K562 (cell line): Measurements from ENCODE around the gene TBX10. TPM values are rescaled to one million over a fixed set of nuclear protein-coding genes. Genes with fewer than 3 reads are reported as not detected.

Experiments
- ADNP ChIP-seq: fragments of 200-800 bp; sonication (Bioruptor generic); IDR thresholded peaks from 2 replicates; pipeline ENCODE4 v1.6.1; 2016; ENCODE audit warnings: missing genetic modification characterization, missing compliant biosample characterization
- CHD7 ChIP-seq: fragments of 200-600 bp; sonication (generic); IDR thresholded peaks from one replicate; pipeline ENCODE4 v1.6.1; 2012; ENCODE audit warnings: mild to moderate bottlenecking, low read depth, low read length, inconsistent platforms
- HMGXB4 ChIP-seq: sonication (generic); formaldehyde crosslinking; IDR thresholded peaks from 2 replicates; pipeline ENCODE4 v1.8.1; 2023; ENCODE audit warnings: mild to moderate bottlenecking, missing genetic modification reagents
- NFIX ChIP-seq: fragments of 250-450 bp; sonication (Bioruptor Pico); IDR thresholded peaks from 2 replicates; pipeline ENCODE4 v1.4.0; 2020; ENCODE audit warnings: low read depth, mild to moderate bottlenecking, moderate library complexity
- SMAD2 ChIP-seq: fragments of 150-350 bp; IDR thresholded peaks from 2 replicates; pipeline ENCODE4 v1.6.1; 2014; ENCODE audit warnings: low read depth, mild to moderate bottlenecking, low read length
- SMAD3 ChIP-seq: fragments of 450-650 bp; formaldehyde crosslinking; conservative IDR thresholded peaks from 2 replicates; pipeline ENCODE4 v1.4.0; 2020; ENCODE audit warnings: mild to moderate bottlenecking
- STAT5A ChIP-seq: IDR thresholded peaks from 2 replicates; pipeline ENCODE4 v1.6.1; 2012; ENCODE audit warnings: low read length, inconsistent platforms, borderline replicate concordance
- TAF1 ChIP-seq: IDR thresholded peaks from 2 replicates; pipeline ENCODE4 v1.6.1; 2011; ENCODE audit warnings: mild to moderate bottlenecking, low read length, moderate library complexity; ENCODE audit not compliant: insufficient read depth, control insufficient read depth, severe bottlenecking; ENCODE audit errors: extremely low read depth
- TEAD2 ChIP-seq: fragments of 450-650 bp; IDR thresholded peaks from 2 replicates; pipeline ENCODE4 v1.6.1; 2016; ENCODE audit warnings: missing genetic modification characterization, control low read depth, missing compliant biosample characterization
- THRB ChIP-seq: fragments of 450-650 bp; formaldehyde crosslinking; conservative IDR thresholded peaks from 2 replicates; pipeline ENCODE4 v1.4.0; 2022; ENCODE audit warnings: mild to moderate bottlenecking, missing genetic modification characterization
- ZNF184 ChIP-seq: sonication (generic); formaldehyde crosslinking; IDR thresholded peaks from 2 replicates; pipeline ENCODE4 v1.5.0; 2020; ENCODE audit warnings: missing genetic modification reagents
- ZNF511 ChIP-seq: sonication (generic); formaldehyde crosslinking; IDR thresholded peaks from 2 replicates; pipeline ENCODE4 v1.8.0; 2022; ENCODE audit warnings: mild to moderate bottlenecking, missing genetic modification reagents
- polyA plus RNA-seq, 8 experiments: library from polyadenylated mRNA; depleted of rRNA in 4 of 8; stranded (reverse) in 5 of 8; unstranded in 3 of 8; fragments of >200 nt; fragmentation: Nextera tagmentation in 2 of 8; fragmentation: Illumina TruSeq in 1 of 8; extraction: Ambion mirVana in 2 of 8; extraction: Trizol in 1 of 8; gene quantifications; 2 replicates each; pipeline versions ENCODE4 v1.2.1 to v1.2.3, GENCODE V29; 2011 to 2014; ENCODE audit warnings: inconsistent platforms in 1 of 8, missing spikeins in 1 of 8
- total RNA-seq, 7 experiments: library from RNA; depleted of rRNA in 6 of 7; stranded (reverse); fragments of >200 nt in 6 of 7; fragmentation: Illumina TruSeq in 2 of 7; extraction: Trizol in 2 of 7; gene quantifications; 2 replicates each; pipeline versions ENCODE4 v1.2.1 to v1.2.3, GENCODE V29; 2011 to 2021; ENCODE audit warnings: low replicate concordance in 1 of 7

The TBX10 gene
- total and polyA plus RNA-seq, 9 of the 15 experiments (the other 6 are each of a cell fraction or from before 2014, with no cell fraction given) = not detected

GRCh38 chr11:67605231-67606011 is 34.1 kb downstream of the TBX10 start (continued):
- TF ChIP-seq THRB (CRISPR knock-in tag) (no peak), TEAD2 (tag) (no peak), ADNP (no peak), SMAD2 (no peak), ZNF511 (no peak), SMAD3 (CRISPR knock-in tag) (no peak), NFIX (CRISPR knock-in tag) (no peak), ZNF184 (no peak), HMGXB4 (no peak), TAF1 (no peak), STAT5A (peak; percentile 81), CHD7 (no peak)
